MM.1S (cell line): ENCODE data around the gene DLGAP1.

Experiments
- DNase-seq: peaks from one replicate; pipeline ENCODE4 v3.0.0-alpha.2; 2015
- H2AFZ ChIP-seq: fragments of 300-600 bp; sonication (generic); 2 replicates; pipeline ENCODE4 v1.6.0; 2016; ENCODE audit warnings: antibody characterized with exemption, low read length
- H3F3A ChIP-seq: fragments of 300-600 bp; sonication (generic); 2 replicates; pipeline ENCODE4 v1.6.1; 2016; ENCODE audit warnings: mild to moderate bottlenecking, antibody characterized with exemption, low read length, moderate library complexity, mixed read lengths; ENCODE audit not compliant: insufficient read depth
- H3K27ac ChIP-seq: fragments of 300-600 bp; sonication (generic); 2 replicates; pipeline ENCODE4 v1.5.1; 2016; ENCODE audit warnings: mild to moderate bottlenecking, low read length
- H3K27me3 ChIP-seq: fragments of 300-600 bp; sonication (generic); replicated peaks from 2 replicates; pipeline ENCODE4 v1.6.0; 2016; ENCODE audit warnings: low read length; ENCODE audit not compliant: insufficient read depth
- H3K36me3 ChIP-seq: fragments of 300-600 bp; sonication (generic); replicated peaks from 2 replicates; pipeline ENCODE4 v1.6.1; 2016; ENCODE audit warnings: mild to moderate bottlenecking, low read length, mixed read lengths; ENCODE audit not compliant: insufficient read depth
- H3K4me1 ChIP-seq: fragments of 300-600 bp; sonication (generic); 2 replicates; pipeline ENCODE4 v1.6.1; 2016; ENCODE audit warnings: low read length, mixed read lengths
- H3K4me2 ChIP-seq: fragments of 300-600 bp; sonication (generic); 2 replicates; pipeline ENCODE4 v1.6.0; 2016; ENCODE audit warnings: low read depth, low read length
- H3K4me3 ChIP-seq: fragments of 300-600 bp; sonication (generic); 2 replicates; pipeline ENCODE4 v1.5.1; 2016; ENCODE audit warnings: low read length, mixed read lengths
- H3K79me2 ChIP-seq: fragments of 300-600 bp; sonication (generic); 2 replicates; pipeline ENCODE4 v1.6.1; 2016; ENCODE audit warnings: mixed run types, low read length, mixed read lengths
- H3K9ac ChIP-seq: fragments of 300-600 bp; sonication (generic); 2 replicates; pipeline ENCODE4 v1.6.1; 2016; ENCODE audit warnings: low read length, mixed read lengths
- H3K9me2 ChIP-seq: fragments of 300-600 bp; sonication (generic); replicated peaks from 2 replicates; pipeline ENCODE4 v1.6.1; 2016; ENCODE audit warnings: mild to moderate bottlenecking, low read length, mixed read lengths; ENCODE audit not compliant: insufficient read depth
- H3K9me3 ChIP-seq: fragments of 300-600 bp; sonication (generic); replicated peaks from 2 replicates; pipeline ENCODE4 v1.6.1; 2016; ENCODE audit warnings: mild to moderate bottlenecking, low read length, mixed read lengths; ENCODE audit not compliant: insufficient read depth
- H4K20me1 ChIP-seq: fragments of 300-600 bp; sonication (generic); 2 replicates; pipeline ENCODE4 v1.6.1; 2016; ENCODE audit warnings: mild to moderate bottlenecking, low read length, moderate library complexity, mixed read lengths; ENCODE audit not compliant: insufficient read depth
- CTCF ChIP-seq: fragments of 300-600 bp; sonication (generic); IDR thresholded peaks from 2 replicates; pipeline ENCODE4 v1.5.1; 2016; ENCODE audit warnings: antibody characterized with exemption, low read length, mixed read lengths
- EZH2 ChIP-seq: fragments of 300-600 bp; sonication (generic); optimal IDR thresholded peaks from 2 replicates; pipeline ENCODE3; 2017; ENCODE audit warnings: low read depth, mild to moderate bottlenecking, antibody characterized with exemption, low read length, mixed read lengths
- EZH2phosphoT487 ChIP-seq: fragments of 300-600 bp; sonication (generic); IDR thresholded peaks from 2 replicates; pipeline ENCODE4 v1.6.1; 2018; ENCODE audit warnings: antibody characterized with exemption, low read length

DLGAP1 gene

GRCh38 chr18:3877678-3878077 is 577.4 kb downstream of the DLGAP1 start:
- Histone ChIP-seq H3K9me2 (no peaks in the 10 kb centered on the region), H3K4me3 (no peak overlapping the region), H3F3A (no peaks in the 10 kb centered on the region), H3K9ac (no peak overlapping the region), H3K36me3 (no peaks in the 10 kb centered on the region), H3K4me2 (no peak overlapping the region), H3K4me1 (0 out of 2 replicates have a peak, but pooled peaks cover 4% of the 10 kb centered on the region), H2AFZ (no peak overlapping the region), H3K27me3 (no peaks in the 10 kb centered on the region), H3K27ac (no peak overlapping the region), H3K9me3 (no peaks in the 10 kb centered on the region), H4K20me1 (no peaks in the 10 kb centered on the region), H3K79me2 (no peaks in the 10 kb centered on the region)
- TF ChIP-seq EZH2phosphoT487 (no peak), EZH2 (no peak), CTCF (no peak)
- no peak for DNase-seq

GRCh38 chr18:3875961-3876360 is 579.1 kb downstream of the DLGAP1 start:
- Histone ChIP-seq H3K9me3 (no peaks in the 10 kb centered on the region), H3K36me3 (no peaks in the 10 kb centered on the region), H3K27me3 (no peaks in the 10 kb centered on the region), H3K4me2 (no peak overlapping the region), H3K9me2 (no peaks in the 10 kb centered on the region), H4K20me1 (no peaks in the 10 kb centered on the region), H3K4me1 (0 out of 2 replicates have a peak, but pooled peaks cover 4% of the 10 kb centered on the region), H2AFZ (no peak overlapping the region), H3K27ac (no peak overlapping the region), H3K9ac (no peak overlapping the region), H3F3A (no peaks in the 10 kb centered on the region), H3K4me3 (no peak overlapping the region), H3K79me2 (no peaks in the 10 kb centered on the region)
- TF ChIP-seq CTCF = no peak
- DNase-seq = no peak

GRCh38 chr18:3875376-3875775 is 579.7 kb downstream of the DLGAP1 start:
- Histone ChIP-seq H3K4me2 (no peak overlapping the region), H3F3A (no peaks in the 10 kb centered on the region), H3K36me3 (no peaks in the 10 kb centered on the region), H4K20me1 (no peaks in the 10 kb centered on the region), H3K9ac (no peak overlapping the region), H3K27me3 (no peaks in the 10 kb centered on the region), H3K9me3 (no peaks in the 10 kb centered on the region), H3K4me3 (no peak overlapping the region), H3K9me2 (no peaks in the 10 kb centered on the region), H2AFZ (no peak overlapping the region), H3K4me1 (0 out of 2 replicates have a peak, but pooled peaks cover 4% of the 10 kb centered on the region), H3K79me2 (no peaks in the 10 kb centered on the region), H3K27ac (no peak overlapping the region)
- DNase-seq = no peak
- TF ChIP-seq CTCF (no peak), EZH2phosphoT487 (no peak)

GRCh38 chr18:3874581-3874980 is 580.5 kb downstream of the DLGAP1 start:
- DNase-seq = no peak
- Histone ChIP-seq H3K79me2 (no peaks in the 10 kb centered on the region), H2AFZ (no peak overlapping the region), H3F3A (no peaks in the 10 kb centered on the region), H4K20me1 (no peaks in the 10 kb centered on the region), H3K4me2 (no peak overlapping the region), H3K36me3 (no peaks in the 10 kb centered on the region), H3K9ac (no peak overlapping the region), H3K27me3 (no peaks in the 10 kb centered on the region), H3K4me1 (0 out of 2 replicates have a peak, but pooled peaks cover 4% of the 10 kb centered on the region), H3K9me3 (no peaks in the 10 kb centered on the region), H3K4me3 (no peak overlapping the region), H3K9me2 (no peaks in the 10 kb centered on the region), H3K27ac (no peak overlapping the region)
- TF ChIP-seq EZH2 (no peak), EZH2phosphoT487 (no peak), CTCF (no peak)
